ENCODE results near the gene BCCIP. TPM values are rescaled to one million over a fixed set of nuclear protein-coding genes. Genes with fewer than 3 reads are reported as not detected.
A peak's percentile ranks its signal among the peaks of the same experiment; 100 is the strongest.

The BCCIP gene
- total RNA-seq, 6 donors from 2014 or later = 13.7 to 53.8 (median 35.2) TPM

DNA sequence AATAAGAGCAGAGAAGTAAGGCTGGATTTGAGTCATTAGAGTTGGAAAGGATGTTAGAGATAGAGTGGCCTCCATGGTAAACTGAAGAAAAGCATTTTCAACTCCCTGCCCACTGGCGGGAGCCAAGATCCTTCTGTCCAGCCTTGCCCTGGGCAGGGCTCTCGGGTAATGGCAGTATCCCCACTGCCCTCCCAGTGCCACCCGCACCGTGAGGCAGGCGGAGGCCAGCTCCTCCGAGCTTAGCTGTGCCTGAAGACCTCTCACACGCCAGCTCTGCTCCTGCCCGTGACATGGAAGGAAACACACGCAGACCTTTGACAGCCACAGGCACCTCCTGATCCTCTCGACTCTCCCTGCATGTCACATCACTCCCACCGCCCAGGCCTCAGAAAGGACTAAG lies 22.3 kb downstream of the BCCIP start:
- Histone ChIP-seq H3K4me3 (no peak overlapping the region), H3K27ac (no peak overlapping the region), H3K27me3 (no peaks in the 10 kb centered on the region), H3K9me3 (no peaks in the 10 kb centered on the region), H3K36me3 (peaks cover 0 to 73% (median 21%) of the 10 kb centered on the region in 4 donors), H3K4me1 (no peaks in the 10 kb centered on the region)
- TF ChIP-seq POLR2AphosphoS5 (IDR thresholded peaks at IDR 0.05) = no peak
- TF ChIP-seq, protein P1, sequence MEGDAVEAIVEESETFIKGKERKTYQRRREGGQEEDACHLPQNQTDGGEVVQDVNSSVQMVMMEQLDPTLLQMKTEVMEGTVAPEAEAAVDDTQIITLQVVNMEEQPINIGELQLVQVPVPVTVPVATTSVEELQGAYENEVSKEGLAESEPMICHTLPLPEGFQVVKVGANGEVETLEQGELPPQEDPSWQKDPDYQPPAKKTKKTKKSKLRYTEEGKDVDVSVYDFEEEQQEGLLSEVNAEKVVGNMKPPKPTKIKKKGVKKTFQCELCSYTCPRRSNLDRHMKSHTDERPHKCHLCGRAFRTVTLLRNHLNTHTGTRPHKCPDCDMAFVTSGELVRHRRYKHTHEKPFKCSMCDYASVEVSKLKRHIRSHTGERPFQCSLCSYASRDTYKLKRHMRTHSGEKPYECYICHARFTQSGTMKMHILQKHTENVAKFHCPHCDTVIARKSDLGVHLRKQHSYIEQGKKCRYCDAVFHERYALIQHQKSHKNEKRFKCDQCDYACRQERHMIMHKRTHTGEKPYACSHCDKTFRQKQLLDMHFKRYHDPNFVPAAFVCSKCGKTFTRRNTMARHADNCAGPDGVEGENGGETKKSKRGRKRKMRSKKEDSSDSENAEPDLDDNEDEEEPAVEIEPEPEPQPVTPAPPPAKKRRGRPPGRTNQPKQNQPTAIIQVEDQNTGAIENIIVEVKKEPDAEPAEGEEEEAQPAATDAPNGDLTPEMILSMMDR (IDR thresholded peaks at IDR 0.05) = no peak
- no peak for TF ChIP-seq EP300 (IDR thresholded peaks at IDR 0.05)
- TF ChIP-seq POLR2A (IDR thresholded peaks at IDR 0.05) = no peak
- DNase-seq (peak in 1 of 2 donors; percentile 46), ATAC-seq (ENCODE audit: low FRiP score in 2 of 2) (no peak)
- 94 to 96% methylated on average over 11 of the region's 11 CpGs for WGBS, 2 donors

DNA sequence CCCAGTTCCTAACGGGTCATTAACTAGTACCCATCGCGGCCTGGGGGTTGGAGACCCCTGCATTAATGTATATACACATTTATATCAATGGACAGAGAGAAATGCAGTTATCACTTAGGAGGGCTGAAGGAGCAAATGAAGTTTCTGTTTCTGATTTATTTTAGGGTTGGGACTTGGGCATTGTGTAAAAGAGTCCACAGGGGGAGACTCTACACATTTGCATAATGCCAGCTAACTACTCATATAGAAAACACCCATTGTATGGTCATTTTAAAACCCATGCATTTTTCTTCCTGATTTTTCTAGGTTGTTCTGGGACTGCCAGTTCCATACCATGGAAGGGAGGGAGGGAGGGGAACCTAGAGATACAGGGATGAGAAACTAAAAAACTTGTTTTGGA lies 23.5 kb downstream of the BCCIP start:
- Histone ChIP-seq H3K4me3 (no peak overlapping the region), H3K27ac (no peak overlapping the region), H3K36me3 (peaks cover 0 to 73% (median 20%) of the 10 kb centered on the region in 4 donors), H3K27me3 (no peaks in the 10 kb centered on the region), H3K4me1 (no peaks in the 10 kb centered on the region), H3K9me3 (no peaks in the 10 kb centered on the region)
- WGBS, 2 donors = 87 to 96% methylated on average over 3 of the region's 3 CpGs
- TF ChIP-seq POLR2AphosphoS5 (IDR thresholded peaks at IDR 0.05) (no peak), EP300 (IDR thresholded peaks at IDR 0.05) (no peak), POLR2A (IDR thresholded peaks at IDR 0.05) (no peak)
- TF ChIP-seq, protein P1 (IDR thresholded peaks at IDR 0.05) = no peak
- DNase-seq (no peak), ATAC-seq (ENCODE audit: low FRiP score in 2 of 2) (no peak)

DNA sequence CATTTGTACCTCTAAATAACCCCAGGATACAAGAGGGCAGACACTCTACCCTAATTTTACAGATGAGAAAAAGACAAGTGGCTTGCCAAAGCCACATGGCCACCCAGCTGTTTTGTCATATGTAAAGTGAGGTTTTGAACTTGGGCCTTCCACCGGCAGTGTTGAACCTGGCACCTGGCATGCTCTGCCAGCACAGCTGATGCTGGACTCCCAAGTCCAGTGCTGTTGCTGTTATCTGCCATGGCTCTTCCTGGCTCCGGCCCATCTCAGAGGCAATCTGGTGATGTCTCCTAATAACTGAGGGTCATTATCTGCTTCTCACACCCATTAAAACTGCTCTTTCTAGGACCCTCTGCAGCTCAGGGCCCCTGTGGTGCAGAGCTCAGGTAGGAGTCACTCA lies 25.0 kb downstream of the BCCIP start:
- no peaks in the 10 kb centered on the region for H3K27me3 ChIP-seq
- DNase-seq = no peak
- H3K27ac ChIP-seq = no peak overlapping the region
- TF ChIP-seq POLR2AphosphoS5 (IDR thresholded peaks at IDR 0.05) (no peak), POLR2A (IDR thresholded peaks at IDR 0.05) (no peak), EP300 (IDR thresholded peaks at IDR 0.05) (no peak)
- TF ChIP-seq, protein P1 (IDR thresholded peaks at IDR 0.05) = no peak
- WGBS, 2 donors = 83 to 94% methylated on average over 2 of the region's 2 CpGs
- peaks cover 3 to 76% (median 25%) of the 10 kb centered on the region in 4 donors for H3K36me3 ChIP-seq
- no peak overlapping the region for H3K4me3 ChIP-seq
- ATAC-seq (ENCODE audit: low FRiP score in 2 of 2) = no peak
- no peaks in the 10 kb centered on the region for H3K9me3 ChIP-seq
- H3K4me1 ChIP-seq = no peaks in the 10 kb centered on the region

DNA sequence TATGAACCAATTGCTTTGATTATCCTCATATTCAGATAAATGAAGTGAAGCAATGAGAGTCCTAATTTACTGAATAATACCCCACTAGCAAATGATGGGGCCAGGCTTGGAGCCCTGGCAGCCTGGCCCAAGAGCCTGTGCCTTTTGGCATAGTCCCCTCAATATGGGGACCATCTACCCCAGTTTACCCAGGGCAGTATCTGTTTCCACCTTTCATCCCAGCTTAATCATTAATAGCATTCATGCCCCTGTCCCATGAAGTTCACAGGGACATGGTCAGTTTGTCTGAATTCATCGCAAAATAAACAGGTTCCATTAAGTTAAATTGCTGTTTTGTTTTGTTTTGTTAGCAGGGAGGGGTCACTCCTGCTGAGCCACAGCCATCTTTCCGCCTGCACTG lies 25.5 kb downstream of the BCCIP start:
- Histone ChIP-seq H3K27me3 (no peaks in the 10 kb centered on the region), H3K4me3 (no peak overlapping the region), H3K4me1 (no peaks in the 10 kb centered on the region), H3K36me3 (peaks cover 3 to 77% (median 26%) of the 10 kb centered on the region in 4 donors), H3K9me3 (no peaks in the 10 kb centered on the region), H3K27ac (no peak overlapping the region)
- WGBS, 2 donors = 91 to 95% methylated on average over 2 of the region's 2 CpGs
- ATAC-seq (ENCODE audit: low FRiP score in 2 of 2) = no peak
- no peak for DNase-seq
- TF ChIP-seq EP300 (IDR thresholded peaks at IDR 0.05) (no peak), POLR2AphosphoS5 (IDR thresholded peaks at IDR 0.05) (no peak), POLR2A (IDR thresholded peaks at IDR 0.05) (no peak)
- TF ChIP-seq, protein P1 (IDR thresholded peaks at IDR 0.05) = no peak

DNA sequence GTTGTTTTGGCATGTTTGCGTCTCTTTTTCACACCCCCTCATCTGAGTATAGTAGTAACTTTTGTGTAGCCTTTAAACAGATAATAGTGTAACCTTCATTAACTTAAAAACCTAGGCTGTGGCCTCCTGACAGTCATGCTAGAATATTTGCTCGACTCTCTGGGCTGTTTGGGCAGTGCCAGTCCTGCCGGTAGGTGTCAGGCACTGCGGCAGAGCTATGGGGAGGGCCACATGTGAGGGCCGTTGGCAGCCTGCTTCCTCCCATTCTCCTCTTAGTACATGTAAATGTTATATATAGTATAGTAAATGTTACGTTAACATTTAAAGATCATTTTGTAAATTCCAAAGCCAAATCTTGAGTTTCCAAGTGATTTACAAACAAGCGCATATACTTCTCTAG lies 26.1 kb downstream of the BCCIP start:
- WGBS, 2 donors = 85 to 87% methylated on average over 7 of the region's 7 CpGs
- no peak overlapping the region for H3K27ac ChIP-seq
- no peaks in the 10 kb centered on the region for H3K27me3 ChIP-seq
- no peaks in the 10 kb centered on the region for H3K9me3 ChIP-seq
- TF ChIP-seq POLR2A (IDR thresholded peaks at IDR 0.05) (no peak), POLR2AphosphoS5 (IDR thresholded peaks at IDR 0.05) (no peak)
- TF ChIP-seq, protein P1 (IDR thresholded peaks at IDR 0.05) = no peak
- peaks cover 3 to 77% (median 26%) of the 10 kb centered on the region in 4 donors for H3K36me3 ChIP-seq
- no peak overlapping the region for H3K4me3 ChIP-seq
- no peak for ATAC-seq (ENCODE audit: low FRiP score in 2 of 2)
- DNase-seq = no peak
- H3K4me1 ChIP-seq = no peaks in the 10 kb centered on the region
